H1 (cell line): ENCODE data around the gene TUNAR. TPM values are rescaled to one million over a fixed set of nuclear protein-coding genes. Genes with fewer than 3 reads are reported as not detected.

Experiments
- ASH2L ChIP-seq: fragments of 200-600, 300-600 bp; sonication (generic); IDR thresholded peaks from one replicate; pipeline ENCODE4 v1.7.1; 2017; ENCODE audit warnings: low read length
- EGR1 ChIP-seq: IDR thresholded peaks from 2 replicates; pipeline ENCODE4 v1.6.1; 2011; ENCODE audit warnings: low read depth, low read length, borderline replicate concordance
- EP300 ChIP-seq, 2 experiments: IDR thresholded peaks; 1 replicate in 1 of 2; 2 replicates in 1 of 2; pipeline ENCODE4 v1.6.1; 2011 to 2012; ENCODE audit warnings: low read depth in 2 of 2, low read length in 2 of 2, mild to moderate bottlenecking in 2 of 2, borderline replicate concordance in 1 of 2, inconsistent platforms in 1 of 2, moderate library complexity in 1 of 2
- KDM5A ChIP-seq: fragments of 200-600 bp; IDR thresholded peaks from 2 replicates; pipeline ENCODE4 v1.7.1; 2012; ENCODE audit warnings: mild to moderate bottlenecking, low read length, inconsistent platforms, mixed read lengths
- POLR2A ChIP-seq, 2 experiments: IDR thresholded peaks; 1 replicate in 1 of 2; 2 replicates in 1 of 2; pipeline ENCODE4 v1.6.1; 2011; ENCODE audit warnings: low read depth in 2 of 2, low read length in 2 of 2, mild to moderate bottlenecking in 2 of 2; ENCODE audit errors: control extremely low read depth in 1 of 2
- POLR2AphosphoS5 ChIP-seq: IDR thresholded peaks from 2 replicates; pipeline ENCODE4 v1.6.1; 2011; ENCODE audit warnings: low read depth, low read length
- polyA plus RNA-seq, 7 experiments: library from polyadenylated mRNA; depleted of rRNA in 3 of 7; stranded (reverse) in 5 of 7; unstranded in 2 of 7; fragments of >200 nt in 5 of 7; fragments of 200-250 nt in 2 of 7; gene quantifications; 1 replicate in 5 of 7; 2 replicates in 1 of 7; 4 replicates in 1 of 7; pipeline versions ENCODE4 v1.2.1 to v1.2.3, GENCODE V29; 2011 to 2013; ENCODE audit warnings: missing spikeins in 2 of 7, mixed read lengths in 2 of 7
- total RNA-seq: library from RNA; stranded (reverse); fragmentation: NEBNext Ultra II Directional; extraction: Animal tissue kit (Norgen Biotek cat#: 25700); gene quantifications from 2 replicates; pipeline ENCODE4 v1.2.1, GENCODE V29; 2021
- TF ChIP-seq, protein P1 (sequence below): fragments of 300-600 bp; sonication (generic); IDR thresholded peaks from 2 replicates; pipeline ENCODE4 v1.7.1; 2012; ENCODE audit warnings: low read length, moderate library complexity, mild to moderate bottlenecking, inconsistent platforms; ENCODE audit not compliant: insufficient replicate concordance
- TF ChIP-seq, protein P2 (sequence below): IDR thresholded peaks from 2 replicates; pipeline ENCODE4 v1.6.1; 2012; ENCODE audit warnings: low read length, inconsistent platforms

TUNAR gene
- total and polyA plus RNA-seq, 2 of the 8 experiments (the other 6 are each of a cell fraction or from before 2014, with no cell fraction given): 12.8 to 63.9 TPM

DNA sequence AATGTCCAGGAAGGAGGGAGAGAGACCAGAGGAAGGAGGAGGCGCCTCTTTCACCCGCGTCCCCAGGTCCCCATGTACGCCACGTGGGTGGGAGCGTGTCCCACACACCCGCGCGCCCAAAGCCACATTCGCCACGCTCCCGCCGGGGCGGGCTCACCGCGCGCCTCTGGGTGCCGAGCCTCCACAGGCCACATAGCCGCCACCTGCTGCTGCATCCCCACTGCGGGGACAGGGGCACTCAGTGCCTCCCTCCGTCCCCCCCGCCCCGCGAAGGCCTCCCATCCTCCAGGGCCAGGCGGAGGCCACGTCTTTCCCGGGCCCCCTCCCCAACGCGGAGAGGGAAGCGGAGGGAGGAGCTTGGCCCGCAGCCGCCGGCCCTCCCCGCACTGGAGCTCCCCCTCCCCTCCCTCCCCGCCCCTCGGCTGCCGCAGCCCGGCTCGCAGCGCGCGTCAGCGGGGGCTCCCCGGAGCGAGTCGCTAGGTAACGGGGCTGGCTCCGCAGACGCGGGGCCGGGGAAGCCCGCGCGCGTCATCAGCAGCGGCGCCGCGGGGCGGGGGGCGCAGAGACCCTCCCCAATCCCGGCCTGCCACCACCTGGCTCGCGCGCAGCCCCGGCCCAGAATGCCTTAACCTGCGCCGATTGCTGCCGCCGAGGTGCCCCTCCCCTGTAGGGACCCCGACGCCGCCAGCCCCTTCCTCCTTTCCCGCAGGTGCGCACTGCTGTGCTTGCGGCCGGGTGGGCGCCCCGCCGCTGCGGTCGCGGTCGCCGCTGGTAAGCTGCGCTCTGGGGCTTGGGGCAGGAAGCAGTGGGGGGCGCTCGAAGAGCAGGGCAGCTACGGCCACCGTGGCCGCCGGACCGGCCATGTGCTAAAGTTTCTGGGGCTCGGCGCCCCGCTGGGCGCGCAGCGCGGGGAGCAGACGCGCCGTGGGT is 536 bp upstream of the TUNAR start (continued):
- TF ChIP-seq, protein P1, sequence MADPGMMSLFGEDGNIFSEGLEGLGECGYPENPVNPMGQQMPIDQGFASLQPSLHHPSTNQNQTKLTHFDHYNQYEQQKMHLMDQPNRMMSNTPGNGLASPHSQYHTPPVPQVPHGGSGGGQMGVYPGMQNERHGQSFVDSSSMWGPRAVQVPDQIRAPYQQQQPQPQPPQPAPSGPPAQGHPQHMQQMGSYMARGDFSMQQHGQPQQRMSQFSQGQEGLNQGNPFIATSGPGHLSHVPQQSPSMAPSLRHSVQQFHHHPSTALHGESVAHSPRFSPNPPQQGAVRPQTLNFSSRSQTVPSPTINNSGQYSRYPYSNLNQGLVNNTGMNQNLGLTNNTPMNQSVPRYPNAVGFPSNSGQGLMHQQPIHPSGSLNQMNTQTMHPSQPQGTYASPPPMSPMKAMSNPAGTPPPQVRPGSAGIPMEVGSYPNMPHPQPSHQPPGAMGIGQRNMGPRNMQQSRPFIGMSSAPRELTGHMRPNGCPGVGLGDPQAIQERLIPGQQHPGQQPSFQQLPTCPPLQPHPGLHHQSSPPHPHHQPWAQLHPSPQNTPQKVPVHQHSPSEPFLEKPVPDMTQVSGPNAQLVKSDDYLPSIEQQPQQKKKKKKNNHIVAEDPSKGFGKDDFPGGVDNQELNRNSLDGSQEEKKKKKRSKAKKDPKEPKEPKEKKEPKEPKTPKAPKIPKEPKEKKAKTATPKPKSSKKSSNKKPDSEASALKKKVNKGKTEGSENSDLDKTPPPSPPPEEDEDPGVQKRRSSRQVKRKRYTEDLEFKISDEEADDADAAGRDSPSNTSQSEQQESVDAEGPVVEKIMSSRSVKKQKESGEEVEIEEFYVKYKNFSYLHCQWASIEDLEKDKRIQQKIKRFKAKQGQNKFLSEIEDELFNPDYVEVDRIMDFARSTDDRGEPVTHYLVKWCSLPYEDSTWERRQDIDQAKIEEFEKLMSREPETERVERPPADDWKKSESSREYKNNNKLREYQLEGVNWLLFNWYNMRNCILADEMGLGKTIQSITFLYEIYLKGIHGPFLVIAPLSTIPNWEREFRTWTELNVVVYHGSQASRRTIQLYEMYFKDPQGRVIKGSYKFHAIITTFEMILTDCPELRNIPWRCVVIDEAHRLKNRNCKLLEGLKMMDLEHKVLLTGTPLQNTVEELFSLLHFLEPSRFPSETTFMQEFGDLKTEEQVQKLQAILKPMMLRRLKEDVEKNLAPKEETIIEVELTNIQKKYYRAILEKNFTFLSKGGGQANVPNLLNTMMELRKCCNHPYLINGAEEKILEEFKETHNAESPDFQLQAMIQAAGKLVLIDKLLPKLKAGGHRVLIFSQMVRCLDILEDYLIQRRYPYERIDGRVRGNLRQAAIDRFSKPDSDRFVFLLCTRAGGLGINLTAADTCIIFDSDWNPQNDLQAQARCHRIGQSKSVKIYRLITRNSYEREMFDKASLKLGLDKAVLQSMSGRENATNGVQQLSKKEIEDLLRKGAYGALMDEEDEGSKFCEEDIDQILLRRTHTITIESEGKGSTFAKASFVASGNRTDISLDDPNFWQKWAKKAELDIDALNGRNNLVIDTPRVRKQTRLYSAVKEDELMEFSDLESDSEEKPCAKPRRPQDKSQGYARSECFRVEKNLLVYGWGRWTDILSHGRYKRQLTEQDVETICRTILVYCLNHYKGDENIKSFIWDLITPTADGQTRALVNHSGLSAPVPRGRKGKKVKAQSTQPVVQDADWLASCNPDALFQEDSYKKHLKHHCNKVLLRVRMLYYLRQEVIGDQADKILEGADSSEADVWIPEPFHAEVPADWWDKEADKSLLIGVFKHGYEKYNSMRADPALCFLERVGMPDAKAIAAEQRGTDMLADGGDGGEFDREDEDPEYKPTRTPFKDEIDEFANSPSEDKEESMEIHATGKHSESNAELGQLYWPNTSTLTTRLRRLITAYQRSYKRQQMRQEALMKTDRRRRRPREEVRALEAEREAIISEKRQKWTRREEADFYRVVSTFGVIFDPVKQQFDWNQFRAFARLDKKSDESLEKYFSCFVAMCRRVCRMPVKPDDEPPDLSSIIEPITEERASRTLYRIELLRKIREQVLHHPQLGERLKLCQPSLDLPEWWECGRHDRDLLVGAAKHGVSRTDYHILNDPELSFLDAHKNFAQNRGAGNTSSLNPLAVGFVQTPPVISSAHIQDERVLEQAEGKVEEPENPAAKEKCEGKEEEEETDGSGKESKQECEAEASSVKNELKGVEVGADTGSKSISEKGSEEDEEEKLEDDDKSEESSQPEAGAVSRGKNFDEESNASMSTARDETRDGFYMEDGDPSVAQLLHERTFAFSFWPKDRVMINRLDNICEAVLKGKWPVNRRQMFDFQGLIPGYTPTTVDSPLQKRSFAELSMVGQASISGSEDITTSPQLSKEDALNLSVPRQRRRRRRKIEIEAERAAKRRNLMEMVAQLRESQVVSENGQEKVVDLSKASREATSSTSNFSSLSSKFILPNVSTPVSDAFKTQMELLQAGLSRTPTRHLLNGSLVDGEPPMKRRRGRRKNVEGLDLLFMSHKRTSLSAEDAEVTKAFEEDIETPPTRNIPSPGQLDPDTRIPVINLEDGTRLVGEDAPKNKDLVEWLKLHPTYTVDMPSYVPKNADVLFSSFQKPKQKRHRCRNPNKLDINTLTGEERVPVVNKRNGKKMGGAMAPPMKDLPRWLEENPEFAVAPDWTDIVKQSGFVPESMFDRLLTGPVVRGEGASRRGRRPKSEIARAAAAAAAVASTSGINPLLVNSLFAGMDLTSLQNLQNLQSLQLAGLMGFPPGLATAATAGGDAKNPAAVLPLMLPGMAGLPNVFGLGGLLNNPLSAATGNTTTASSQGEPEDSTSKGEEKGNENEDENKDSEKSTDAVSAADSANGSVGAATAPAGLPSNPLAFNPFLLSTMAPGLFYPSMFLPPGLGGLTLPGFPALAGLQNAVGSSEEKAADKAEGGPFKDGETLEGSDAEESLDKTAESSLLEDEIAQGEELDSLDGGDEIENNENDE: no peak
- TF ChIP-seq POLR2A (IDR thresholded peaks at IDR 0.05; ENCODE audit: control extremely low read depth in 1 of 2, low read depth in 2 of 2, low read length in 2 of 2): no peak
- TF ChIP-seq POLR2AphosphoS5: no peak
- TF ChIP-seq ASH2L: peak; percentile 33
- no peak for TF ChIP-seq EP300 (IDR thresholded peaks at IDR 0.05; ENCODE audit: borderline replicate concordance in 1 of 2, low read depth in 2 of 2, low read length in 2 of 2)
- TF ChIP-seq, protein P2, sequence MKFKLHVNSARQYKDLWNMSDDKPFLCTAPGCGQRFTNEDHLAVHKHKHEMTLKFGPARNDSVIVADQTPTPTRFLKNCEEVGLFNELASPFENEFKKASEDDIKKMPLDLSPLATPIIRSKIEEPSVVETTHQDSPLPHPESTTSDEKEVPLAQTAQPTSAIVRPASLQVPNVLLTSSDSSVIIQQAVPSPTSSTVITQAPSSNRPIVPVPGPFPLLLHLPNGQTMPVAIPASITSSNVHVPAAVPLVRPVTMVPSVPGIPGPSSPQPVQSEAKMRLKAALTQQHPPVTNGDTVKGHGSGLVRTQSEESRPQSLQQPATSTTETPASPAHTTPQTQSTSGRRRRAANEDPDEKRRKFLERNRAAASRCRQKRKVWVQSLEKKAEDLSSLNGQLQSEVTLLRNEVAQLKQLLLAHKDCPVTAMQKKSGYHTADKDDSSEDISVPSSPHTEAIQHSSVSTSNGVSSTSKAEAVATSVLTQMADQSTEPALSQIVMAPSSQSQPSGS: no peak
- no peak for TF ChIP-seq KDM5A
- no peak for TF ChIP-seq EGR1
